Vagina (tissue), 2 donors: Measurements from ENCODE around the gene ATP11B. TPM values are rescaled to one million over a fixed set of nuclear protein-coding genes. Genes with fewer than 3 reads are reported as not detected.

Experiments used
- DNase-seq, 2 donors: peaks; one replicate each; pipeline ENCODE4 v3.0.0-alpha.2; 2017; ENCODE audit errors: extremely low spot score in 2 of 2
- H3K27ac ChIP-seq: fragments of 200-600 bp; sonication (generic); one replicate; pipeline ENCODE4 v1.5.1; 2019
- H3K27me3 ChIP-seq: fragments of 200-600 bp; sonication (generic); one replicate; pipeline ENCODE4 v1.5.1; 2019
- H3K36me3 ChIP-seq, 2 donors: fragments of 200-600 bp; sonication (generic); one replicate each; pipeline ENCODE4 v1.5.1; 2017 to 2019
- H3K4me1 ChIP-seq: fragments of 200-600 bp; sonication (generic); one replicate; pipeline ENCODE4 v1.5.1; 2019
- H3K4me3 ChIP-seq, 2 donors: fragments of 200-600 bp; sonication (generic); 1 replicate in 1 of 2; 2 replicates in 1 of 2; pipeline ENCODE4 v1.5.1; 2016 to 2019
- H3K9me3 ChIP-seq: fragments of 200-600 bp; sonication (generic); one replicate; pipeline ENCODE4 v1.5.1; 2019
- POLR2A ChIP-seq, 2 donors: fragments of 450-650 bp; IDR thresholded peaks; one replicate each; pipeline ENCODE4 v1.6.1; 2017; ENCODE audit warnings: antibody characterized with exemption in 2 of 2, mild to moderate bottlenecking in 2 of 2, moderate library complexity in 2 of 2
- POLR2AphosphoS5 ChIP-seq, 2 donors: sonication (generic); formaldehyde crosslinking; IDR thresholded peaks; one replicate each; pipeline ENCODE4 v1.9.0; 2017; ENCODE audit warnings: antibody characterized with exemption in 2 of 2, mild to moderate bottlenecking in 2 of 2, low read depth in 1 of 2; ENCODE audit not compliant: insufficient read depth in 1 of 2
- intact Hi-C: fragments of 100-400 bp; cut with DNase I; formaldehyde crosslinking; loops from one replicate; pipeline ENCODE4 v1.15.1; 2023
- total RNA-seq: library from RNA; depleted of rRNA; stranded (reverse); fragments of >200 nt; gene quantifications from one replicate; pipeline ENCODE4 v1.2.3, GENCODE V29; 2016
- TF ChIP-seq, protein P1 (sequence below), 3 experiments: fragments of 450-650 bp in 2 of 3; fragments of 200-600 bp in 1 of 3; sonication (generic) in 1 of 3; IDR thresholded peaks; one replicate each; pipeline ENCODE4 v1.5.1; 2017 to 2019; ENCODE audit warnings: antibody characterized with exemption in 3 of 3, mild to moderate bottlenecking in 2 of 3, moderate library complexity in 2 of 3

Gene ATP11B
- total RNA-seq, 1 donor from 2014 or later, result 100 TPM

DNA sequence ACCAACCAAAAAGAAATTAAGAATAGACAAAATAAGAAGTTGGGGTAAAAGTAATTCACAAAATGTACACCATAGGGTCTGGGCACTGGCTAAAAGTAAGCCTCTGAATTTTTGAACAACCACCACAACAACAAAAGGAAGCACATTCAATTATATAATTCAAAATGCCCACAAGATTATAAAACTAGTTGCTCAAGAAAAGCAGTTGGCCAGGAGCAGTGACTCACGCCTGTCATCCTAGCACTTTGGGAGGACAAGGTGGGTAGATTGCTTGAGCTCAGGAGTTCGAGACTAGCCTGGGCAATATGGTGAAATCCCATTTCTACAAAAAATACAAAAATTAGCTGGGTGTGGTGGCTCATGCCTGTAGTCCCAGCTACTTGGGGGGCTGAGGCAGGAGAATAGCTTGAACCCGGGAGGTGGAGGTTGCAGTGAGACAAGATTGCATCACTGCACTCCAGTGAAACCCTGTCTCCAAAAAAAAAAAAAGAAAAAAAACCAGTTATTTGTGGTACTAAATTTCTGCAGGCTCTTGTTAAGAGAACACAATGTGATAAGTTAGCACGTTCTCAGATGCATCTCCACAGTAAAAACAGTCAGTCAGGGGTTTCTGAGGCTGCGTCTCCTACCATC, 6.6 kb upstream of the ATP11B start:
- Histone ChIP-seq H3K4me1 (no peaks in the 10 kb centered on the region), H3K36me3 (no peaks in the 10 kb centered on the region), H3K4me3 (no peak overlapping the region), H3K27ac (no peak overlapping the region), H3K9me3 (no peaks in the 10 kb centered on the region), H3K27me3 (no peaks in the 10 kb centered on the region)
- TF ChIP-seq POLR2A (IDR thresholded peaks at IDR 0.05) (no peak), POLR2AphosphoS5 (IDR thresholded peaks at IDR 0.05; ENCODE audit: insufficient read depth in 1 of 2, low read depth in 1 of 2) (no peak)
- TF ChIP-seq, protein P1, sequence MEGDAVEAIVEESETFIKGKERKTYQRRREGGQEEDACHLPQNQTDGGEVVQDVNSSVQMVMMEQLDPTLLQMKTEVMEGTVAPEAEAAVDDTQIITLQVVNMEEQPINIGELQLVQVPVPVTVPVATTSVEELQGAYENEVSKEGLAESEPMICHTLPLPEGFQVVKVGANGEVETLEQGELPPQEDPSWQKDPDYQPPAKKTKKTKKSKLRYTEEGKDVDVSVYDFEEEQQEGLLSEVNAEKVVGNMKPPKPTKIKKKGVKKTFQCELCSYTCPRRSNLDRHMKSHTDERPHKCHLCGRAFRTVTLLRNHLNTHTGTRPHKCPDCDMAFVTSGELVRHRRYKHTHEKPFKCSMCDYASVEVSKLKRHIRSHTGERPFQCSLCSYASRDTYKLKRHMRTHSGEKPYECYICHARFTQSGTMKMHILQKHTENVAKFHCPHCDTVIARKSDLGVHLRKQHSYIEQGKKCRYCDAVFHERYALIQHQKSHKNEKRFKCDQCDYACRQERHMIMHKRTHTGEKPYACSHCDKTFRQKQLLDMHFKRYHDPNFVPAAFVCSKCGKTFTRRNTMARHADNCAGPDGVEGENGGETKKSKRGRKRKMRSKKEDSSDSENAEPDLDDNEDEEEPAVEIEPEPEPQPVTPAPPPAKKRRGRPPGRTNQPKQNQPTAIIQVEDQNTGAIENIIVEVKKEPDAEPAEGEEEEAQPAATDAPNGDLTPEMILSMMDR (IDR thresholded peaks at IDR 0.05), result no peak
- no peak for DNase-seq
- intact Hi-C loops, result no loop called here

DNA sequence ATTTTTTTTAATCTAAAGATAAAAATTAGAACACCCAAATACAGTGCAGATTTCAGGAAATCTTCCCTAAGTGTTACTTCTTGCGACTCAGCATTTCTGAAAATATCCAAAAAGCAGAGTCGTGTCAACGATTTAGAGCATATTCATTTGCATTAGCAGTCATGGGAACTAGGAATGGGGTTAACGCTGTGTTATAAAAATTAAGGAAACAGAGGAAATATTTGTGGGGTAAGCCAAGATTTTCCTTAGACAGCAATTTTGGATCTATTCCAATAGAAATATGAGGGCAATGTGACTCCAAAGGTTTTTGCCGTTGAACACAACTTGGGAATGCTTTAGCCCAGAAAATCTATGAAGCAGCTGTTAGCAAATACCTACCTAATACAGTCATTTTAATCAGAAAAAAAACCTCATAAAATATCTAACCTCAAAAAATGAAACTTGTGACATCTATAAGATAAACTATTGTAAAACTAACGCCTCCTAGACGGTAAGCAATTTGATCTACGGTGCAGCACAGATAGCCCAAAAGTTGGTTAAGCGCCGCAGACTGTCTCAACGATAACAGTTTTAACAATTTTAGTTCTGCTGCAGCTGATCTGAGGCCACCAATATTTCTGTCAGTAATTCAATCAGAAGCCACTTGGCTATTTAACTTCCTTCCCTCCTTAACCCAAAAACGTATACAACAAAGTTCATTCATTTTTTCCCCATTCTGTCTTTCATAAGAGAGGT, 5.8 kb upstream of the ATP11B start:
- Histone ChIP-seq H3K27ac (no peak overlapping the region), H3K4me1 (no peaks in the 10 kb centered on the region), H3K27me3 (no peaks in the 10 kb centered on the region), H3K36me3 (no peaks in the 10 kb centered on the region), H3K4me3 (no peak overlapping the region), H3K9me3 (no peaks in the 10 kb centered on the region)
- no peak for DNase-seq
- intact Hi-C loops, result no loop called here
- TF ChIP-seq POLR2A (IDR thresholded peaks at IDR 0.05) (no peak), POLR2AphosphoS5 (IDR thresholded peaks at IDR 0.05; ENCODE audit: insufficient read depth in 1 of 2, low read depth in 1 of 2) (no peak)
- TF ChIP-seq, protein P1 (IDR thresholded peaks at IDR 0.05), result no peak

DNA sequence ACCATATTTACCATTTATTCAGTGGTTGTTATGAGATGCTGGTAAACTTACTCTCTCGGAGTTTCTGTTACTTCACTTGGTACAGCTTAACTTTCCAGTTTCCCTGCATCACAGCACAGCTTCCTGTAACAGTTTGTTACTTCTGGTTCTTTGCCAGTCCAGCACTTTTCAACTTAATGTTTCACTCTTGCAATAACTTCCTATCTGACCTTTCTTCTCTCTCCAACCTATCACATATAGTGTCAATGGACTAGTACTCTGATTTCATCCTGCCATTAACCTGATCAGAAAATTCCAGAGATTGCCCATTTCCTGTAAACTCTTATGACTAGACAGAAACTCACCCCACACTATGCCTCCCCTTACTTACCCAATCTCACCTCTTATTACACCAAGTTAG, 3.9 kb upstream of the ATP11B start:
- Histone ChIP-seq H3K27ac (no peak overlapping the region), H3K27me3 (no peaks in the 10 kb centered on the region), H3K4me1 (no peaks in the 10 kb centered on the region), H3K36me3 (no peaks in the 10 kb centered on the region), H3K4me3 (no peak overlapping the region), H3K9me3 (no peaks in the 10 kb centered on the region)
- intact Hi-C loops, result no loop called here
- no peak for DNase-seq
- no peak for TF ChIP-seq POLR2A (IDR thresholded peaks at IDR 0.05)
- TF ChIP-seq, protein P1 (IDR thresholded peaks at IDR 0.05), result no peak
- no peak for TF ChIP-seq POLR2AphosphoS5 (IDR thresholded peaks at IDR 0.05; ENCODE audit: insufficient read depth in 1 of 2, low read depth in 1 of 2)

DNA sequence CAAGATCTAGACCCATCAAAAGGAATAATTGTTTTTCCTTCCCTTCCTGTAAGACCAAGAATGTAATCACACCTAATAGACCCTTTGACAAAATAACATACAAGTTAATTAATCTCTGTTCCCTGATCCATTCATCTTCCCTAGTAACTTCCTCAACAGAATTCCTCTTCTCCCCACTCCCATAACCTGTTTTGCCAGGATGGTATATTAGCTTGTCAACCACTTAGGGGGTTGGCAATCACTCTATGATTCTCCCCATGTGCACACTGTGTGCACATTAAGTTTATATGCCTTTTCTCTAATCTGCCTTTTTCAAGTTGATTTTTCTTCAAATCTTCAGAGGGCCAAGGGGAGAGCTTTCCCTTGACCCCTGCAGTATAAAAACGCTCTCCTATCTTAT, 2.7 kb upstream of the ATP11B start:
- no peak overlapping the region for H3K4me3 ChIP-seq
- no peaks in the 10 kb centered on the region for H3K9me3 ChIP-seq
- no peaks in the 10 kb centered on the region for H3K36me3 ChIP-seq
- no peaks in the 10 kb centered on the region for H3K27me3 ChIP-seq
- H3K27ac ChIP-seq, result no peak overlapping the region
- DNase-seq, result no peak
- intact Hi-C loops, result no loop called here
- no peak for TF ChIP-seq POLR2A (IDR thresholded peaks at IDR 0.05)
- TF ChIP-seq, protein P1 (IDR thresholded peaks at IDR 0.05), result no peak
- TF ChIP-seq POLR2AphosphoS5 (IDR thresholded peaks at IDR 0.05; ENCODE audit: insufficient read depth in 1 of 2, low read depth in 1 of 2), result no peak
- peaks cover 12% of the 10 kb centered on the region for H3K4me1 ChIP-seq
